NOMO-1 treated with dmso at 0.1 percent for 144 hours (cell line): ENCODE results near the gene SLC38A2.
"Not testable (repeated sequence)": the region's sequence is repeated elsewhere in the genome, so short reads cannot be mapped to it uniquely, and the experiment has no call there.

Experiments used
- DNase-seq: peaks from one replicate; lab custom pipeline; 2025; ENCODE audit not compliant: unreplicated experiment; lab: John Stamatoyannopoulos, UW

The SLC38A2 gene

GRCh38 chr12:46372544-46373300 is at the start of gene SLC38A2:
Gene SLC38A2, minus strand, starts transcription at chr12:46372773. Its CDS starts 1,480 bp downstream, at chr12:46371293.
- peak; percentile 84 for DNase-seq

DNA sequence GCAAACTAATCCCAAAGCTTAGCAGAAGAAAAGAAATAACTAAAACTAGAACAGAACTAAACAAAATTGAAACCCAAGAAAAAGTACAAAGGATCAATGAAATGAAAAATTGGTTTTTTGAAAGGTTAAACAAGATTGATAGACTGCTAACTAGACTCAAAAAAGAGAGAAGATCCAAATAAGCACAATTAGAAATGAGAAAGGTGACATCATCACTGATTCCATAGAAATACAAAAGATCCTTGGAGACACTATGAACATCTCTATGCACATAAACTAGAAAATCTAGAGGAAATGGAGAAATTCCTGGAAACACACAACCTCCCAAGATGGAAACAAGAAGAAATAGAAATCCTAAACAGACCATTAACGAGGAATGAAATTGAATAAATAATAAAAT is 47.1 kb upstream of the SLC38A2 start:
- no peak for DNase-seq

- no peak for DNase-seq
Measured at GRCh38 chr12:46415552-46415951, 43.0 kb upstream of the SLC38A2 start.

- no peak for DNase-seq
Measured at GRCh38 chr12:46414591-46415268, 42.2 kb upstream of the SLC38A2 start.

DNA sequence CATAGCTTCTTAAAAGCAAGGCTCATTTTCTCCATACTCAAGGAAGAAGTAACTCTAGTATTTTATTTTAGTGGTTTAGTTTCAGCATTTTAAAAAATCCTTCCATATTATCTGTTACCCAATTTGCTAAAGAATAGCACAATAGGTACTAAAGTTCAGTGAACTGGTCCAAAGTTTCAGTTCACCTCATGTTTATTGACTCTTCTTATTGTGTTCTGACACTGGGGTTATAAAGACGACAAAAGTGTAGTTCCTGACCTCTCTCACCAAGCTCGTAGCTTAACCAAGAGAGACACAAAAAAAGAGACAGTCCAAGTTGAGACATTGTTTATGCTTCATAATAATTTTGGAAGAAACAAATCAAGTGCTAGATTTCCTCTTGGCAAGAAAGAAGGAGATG is 40.8 kb upstream of the SLC38A2 start:
- no peak for DNase-seq

GRCh38 chr12:46412857-46413256 is 40.3 kb upstream of the SLC38A2 start:
- DNase-seq: no peak

DNA sequence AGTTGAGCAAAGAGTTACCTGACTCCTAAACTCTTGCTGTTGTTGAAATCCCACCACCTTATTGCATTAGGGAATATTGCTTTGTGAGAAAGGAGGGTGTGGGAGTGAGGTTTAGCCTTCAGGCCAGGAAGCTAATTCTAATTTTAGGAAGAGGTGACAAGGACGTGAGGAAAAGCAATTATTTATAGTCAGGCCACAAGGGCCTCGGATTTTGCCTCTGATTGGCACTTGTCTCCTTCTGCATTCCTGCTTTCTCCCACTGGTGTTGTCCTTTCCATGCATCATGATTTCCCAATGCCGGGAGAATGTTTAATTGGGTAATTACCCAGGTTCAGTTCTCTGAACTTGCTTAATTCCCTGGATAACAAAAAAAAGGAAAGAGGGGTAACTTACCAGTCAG is 37.9 kb upstream of the SLC38A2 start:
- no peak for DNase-seq

GRCh38 chr12:46409974-46410373 is 37.4 kb upstream of the SLC38A2 start:
- DNase-seq: no peak

- DNase-seq: no peak
Measured at GRCh38 chr12:46409342-46409741, 36.8 kb upstream of the SLC38A2 start.

DNA sequence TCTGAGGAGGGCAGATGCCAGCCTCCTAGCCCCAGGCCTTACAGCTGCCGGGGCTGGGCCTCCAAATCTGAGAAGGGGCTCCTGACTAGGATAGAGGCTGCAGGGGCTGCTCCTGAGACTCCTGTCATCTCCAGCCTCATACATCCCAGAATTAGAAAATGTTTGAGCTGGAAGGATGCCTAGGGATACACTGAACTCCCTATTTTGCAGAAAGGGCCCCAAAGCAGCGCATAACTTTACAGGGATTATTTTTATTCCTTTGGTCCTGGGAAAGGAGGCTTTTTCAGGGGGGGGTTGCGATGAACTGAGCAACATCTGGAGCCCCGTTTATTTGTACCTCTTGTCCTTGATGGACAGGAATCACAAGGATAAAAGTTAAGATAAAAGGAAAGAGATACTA is 35.9 kb upstream of the SLC38A2 start:
- DNase-seq: no peak

GRCh38 chr12:46407361-46407760 is 34.8 kb upstream of the SLC38A2 start:
- DNase-seq: no peak

DNA sequence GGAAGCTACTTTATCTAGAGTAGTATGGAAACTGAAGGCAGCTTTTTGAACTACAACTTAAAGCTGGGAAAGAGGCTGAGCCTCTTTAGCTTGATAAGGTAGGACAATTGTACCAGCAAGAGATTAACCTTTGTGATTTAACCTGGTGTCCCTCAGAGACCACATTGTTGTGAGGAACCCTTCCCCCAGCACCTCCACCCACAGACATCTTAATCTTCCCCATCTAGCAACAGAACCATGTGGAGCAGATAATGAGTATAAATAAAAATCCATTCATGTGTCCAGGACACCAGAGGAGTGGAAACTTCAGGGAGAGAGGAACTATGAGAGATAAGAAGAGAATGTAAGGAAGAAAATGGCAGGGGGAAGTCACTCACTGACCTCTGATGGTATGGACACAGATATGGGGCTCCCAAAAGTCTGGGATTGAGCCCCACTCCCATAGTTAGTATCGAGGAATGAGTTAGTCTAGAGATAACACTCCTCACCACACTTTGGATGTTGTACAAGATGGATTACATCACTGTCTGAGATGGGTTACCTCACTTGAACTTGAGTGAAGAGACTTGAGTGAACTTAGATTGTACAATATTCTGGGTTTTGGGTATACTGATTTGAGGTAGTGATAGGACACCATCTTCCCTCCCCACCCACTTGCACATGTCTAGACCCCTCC is 33.9 kb upstream of the SLC38A2 start:
- no peak for DNase-seq

DNA sequence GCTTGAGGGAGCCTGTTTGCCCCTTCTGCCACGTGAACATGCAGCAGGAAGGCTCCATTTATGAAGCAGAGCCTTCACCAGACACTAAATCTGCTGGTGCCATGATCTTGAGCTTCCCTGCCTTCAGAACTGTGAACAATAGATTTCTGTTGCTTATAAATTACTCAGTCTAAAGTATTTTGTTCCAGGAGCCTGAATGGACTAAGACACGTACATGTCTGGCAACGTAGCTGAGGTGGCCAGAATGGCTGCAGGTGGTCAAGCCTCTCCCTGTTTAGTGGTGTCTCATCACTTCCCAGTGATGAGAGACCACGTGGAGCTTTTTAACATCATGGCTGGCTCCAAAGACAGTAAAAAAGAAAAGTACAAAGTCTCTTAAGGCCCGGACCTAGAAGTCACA is 32.2 kb upstream of the SLC38A2 start:
- DNase-seq: no peak

- DNase-seq: no peak
Measured at GRCh38 chr12:46404225-46404631, 31.7 kb upstream of the SLC38A2 start.

GRCh38 chr12:46403719-46404070 is 31.1 kb upstream of the SLC38A2 start:
- DNase-seq: no peak

DNA sequence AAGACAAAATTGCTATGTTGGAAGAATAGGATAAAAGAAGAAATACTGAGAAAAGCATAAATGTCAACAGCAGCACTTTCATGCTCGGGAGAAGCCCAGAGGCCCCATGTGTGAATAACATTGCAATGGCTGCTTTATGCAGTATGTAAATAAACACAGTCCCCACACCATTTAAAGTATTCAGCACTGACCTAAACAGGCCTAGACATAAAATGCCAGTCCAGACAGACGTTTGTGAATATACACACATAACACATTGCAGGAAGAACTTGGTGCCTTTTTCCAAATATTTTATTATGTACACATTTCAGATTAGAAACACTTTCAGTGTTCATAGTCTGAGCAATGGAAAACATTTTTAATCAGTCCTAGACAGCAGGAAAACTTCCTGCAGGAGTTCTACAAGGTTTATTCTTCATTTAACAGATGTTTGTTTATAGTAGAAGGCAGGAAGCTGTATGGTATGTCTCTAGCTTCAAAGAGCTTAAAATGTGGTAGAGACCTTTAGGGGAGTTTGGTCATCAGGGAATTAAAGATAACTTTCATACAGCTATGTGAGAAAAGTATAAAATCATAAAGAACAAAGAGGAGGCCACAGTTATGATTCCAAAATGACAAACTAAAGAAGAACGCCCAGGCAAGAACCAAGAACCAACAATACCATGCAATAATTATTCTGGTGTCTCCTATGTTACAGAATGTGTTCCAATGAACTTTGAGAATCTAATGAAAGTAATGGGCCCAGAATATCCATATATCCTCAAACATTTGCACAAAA is 30.6 kb upstream of the SLC38A2 start:
- no peak for DNase-seq

- no peak for DNase-seq
Measured at GRCh38 chr12:46402451-46402850, 29.9 kb upstream of the SLC38A2 start.

DNA sequence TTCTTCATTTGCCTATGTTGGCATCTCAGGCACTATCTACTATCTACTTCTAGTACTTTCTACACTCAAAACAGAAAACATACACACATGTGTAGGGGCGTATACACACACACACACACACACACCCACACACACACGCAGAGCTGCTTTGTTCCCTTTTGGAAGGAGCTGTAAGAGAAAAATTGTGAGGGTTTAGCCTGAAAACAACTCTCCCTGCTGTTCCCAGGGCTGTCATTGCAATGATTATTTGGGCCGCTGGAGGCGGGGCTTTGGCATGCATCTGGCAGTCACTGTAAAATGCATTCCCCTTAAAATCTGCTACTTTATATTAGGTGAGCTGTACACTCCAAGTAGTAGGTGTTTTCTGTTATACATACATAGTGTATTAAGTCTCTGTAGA is 29.1 kb upstream of the SLC38A2 start:
- no peak for DNase-seq

DNA sequence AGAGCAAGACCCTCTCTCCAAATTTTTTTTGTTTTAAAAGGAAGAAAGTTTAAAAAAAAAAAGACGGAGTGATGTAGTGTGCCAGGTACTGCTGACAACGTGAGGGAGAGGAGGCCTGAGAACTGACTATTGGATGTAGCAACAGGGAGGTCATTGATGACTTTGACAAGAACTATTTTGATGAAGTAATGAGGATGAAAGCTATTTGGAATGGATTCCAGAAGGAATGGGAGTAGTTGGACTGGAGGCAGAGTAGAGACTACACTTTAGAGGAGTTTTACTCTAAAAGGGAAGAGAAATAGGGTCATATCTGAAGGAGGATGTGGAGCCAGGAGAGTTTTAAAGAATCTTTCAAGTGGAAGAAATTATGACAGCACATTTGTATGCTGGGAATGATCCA is 27.8 kb upstream of the SLC38A2 start:
- no peak for DNase-seq

DNA sequence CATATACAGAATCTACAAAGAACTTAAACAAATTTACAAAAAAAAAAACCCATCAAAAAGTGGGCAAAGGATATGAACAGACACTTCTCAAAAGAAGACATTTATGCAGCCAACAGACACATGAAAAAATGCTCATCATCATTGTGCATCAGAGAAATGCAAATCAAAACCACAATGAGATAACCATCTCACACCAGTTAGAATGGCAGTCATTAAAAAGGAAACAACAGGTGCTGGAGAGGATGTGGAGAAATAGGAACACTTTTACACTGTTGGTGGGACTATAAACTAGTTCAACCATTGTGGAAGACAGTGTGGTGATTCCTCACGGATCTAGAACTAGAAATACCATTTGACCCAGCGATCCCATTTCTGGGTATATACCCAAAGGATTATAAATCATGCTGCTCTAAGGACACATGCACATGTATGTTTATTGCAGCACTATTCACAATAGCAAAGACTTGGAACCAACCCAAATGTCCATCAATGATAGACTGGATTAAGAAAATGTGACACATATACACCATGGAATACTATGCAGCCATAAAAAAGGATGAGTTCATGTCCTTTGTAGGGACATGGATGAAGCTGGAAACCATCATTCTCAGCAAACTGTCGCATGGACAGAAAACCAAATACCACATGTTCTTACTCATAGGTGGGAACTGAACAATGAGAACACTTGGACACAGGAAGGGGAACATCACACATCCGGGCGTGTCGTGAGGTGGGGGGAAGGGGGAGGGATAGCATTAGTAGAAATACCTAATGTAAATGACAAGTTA is 27.1 kb upstream of the SLC38A2 start:
- not testable (repeated sequence) for DNase-seq

GRCh38 chr12:46396826-46397225 is 24.3 kb upstream of the SLC38A2 start:
- no peak for DNase-seq
